KMS-11 (cell line): Measurements from ENCODE around the gene MTRR.
A peak's percentile ranks its signal among the peaks of the same experiment; 100 is the strongest.

ENCODE experiments used
- H2AFZ ChIP-seq: fragments of 200-600 bp; sonication (generic); 2 replicates; pipeline ENCODE4 v1.6.1; 2016; ENCODE audit warnings: antibody characterized with exemption, mixed run types, low read depth
- H3K27ac ChIP-seq: fragments of 200-600 bp; sonication (generic); 2 replicates; pipeline ENCODE4 v1.6.1; 2016; ENCODE audit warnings: mild to moderate bottlenecking, mixed run types
- H3K27me3 ChIP-seq: fragments of 200-600 bp; sonication (generic); 2 replicates; pipeline ENCODE4 v1.6.1; 2017; ENCODE audit warnings: mild to moderate bottlenecking, low read depth, mixed run types, moderate library complexity; ENCODE audit not compliant: insufficient read depth
- H3K36me3 ChIP-seq: fragments of 200-600 bp; sonication (generic); 2 replicates; pipeline ENCODE4 v1.6.1; 2017; ENCODE audit warnings: mild to moderate bottlenecking, mixed run types; ENCODE audit not compliant: insufficient read depth
- H3K4me1 ChIP-seq: fragments of 200-600 bp; sonication (generic); 2 replicates; pipeline ENCODE4 v1.6.1; 2016; ENCODE audit warnings: mild to moderate bottlenecking, low read depth, mixed run types; ENCODE audit not compliant: poor library complexity, severe bottlenecking
- H3K4me2 ChIP-seq: fragments of 200-600 bp; sonication (generic); 2 replicates; pipeline ENCODE4 v1.7.0; 2016; ENCODE audit warnings: mild to moderate bottlenecking, mixed run types
- H3K4me3 ChIP-seq: fragments of 200-600 bp; sonication (generic); IDR thresholded peaks from 2 replicates; pipeline ENCODE4 v1.6.1; 2017; ENCODE audit warnings: low read depth, low read length, mixed read lengths; ENCODE audit not compliant: insufficient read depth
- H3K79me2 ChIP-seq: fragments of 200-600 bp; sonication (generic); 2 replicates; pipeline ENCODE4 v1.6.1; 2016; ENCODE audit warnings: low read depth, mixed run types; ENCODE audit not compliant: insufficient read depth
- H3K9ac ChIP-seq: fragments of 200-600 bp; sonication (generic); 2 replicates; pipeline ENCODE4 v1.6.1; 2016; ENCODE audit warnings: mild to moderate bottlenecking, mixed run types
- H4K20me1 ChIP-seq: fragments of 200-600 bp; sonication (generic); 2 replicates; pipeline ENCODE4 v1.6.1; 2016; ENCODE audit warnings: mild to moderate bottlenecking, mixed run types; ENCODE audit not compliant: insufficient read depth
- CTCF ChIP-seq: fragments of 200-600 bp; sonication (generic); conservative IDR thresholded peaks from 2 replicates; pipeline ENCODE4 v1.6.1; 2017; ENCODE audit warnings: low read depth, mild to moderate bottlenecking, antibody characterized with exemption, low read length, moderate library complexity, mixed read lengths

MTRR gene

GRCh38 chr5:7917130-7918123 is 48.5 kb downstream of the MTRR start:
- H3K4me1 ChIP-seq: no peaks in the 10 kb centered on the region
- H3K27me3 ChIP-seq: no peaks in the 10 kb centered on the region
- H3K4me2 ChIP-seq: no peak overlapping the region
- no peaks in the 10 kb centered on the region for H3K79me2 ChIP-seq
- H3K9ac ChIP-seq: no peak overlapping the region
- no peaks in the 10 kb centered on the region for H4K20me1 ChIP-seq
- H2AFZ ChIP-seq: no peak overlapping the region
- TF ChIP-seq CTCF: no peak
- no peak overlapping the region for H3K4me3 ChIP-seq
- H3K36me3 ChIP-seq: no peaks in the 10 kb centered on the region
- no peak overlapping the region for H3K27ac ChIP-seq

- no peaks in the 10 kb centered on the region for H3K27me3 ChIP-seq
- H3K4me2 ChIP-seq: no peak overlapping the region
- H3K9ac ChIP-seq: no peak overlapping the region
- H3K36me3 ChIP-seq: no peaks in the 10 kb centered on the region
- no peaks in the 10 kb centered on the region for H3K4me1 ChIP-seq
- H2AFZ ChIP-seq: no peak overlapping the region
- H3K27ac ChIP-seq: no peak overlapping the region
- TF ChIP-seq CTCF: no peak
- no peak overlapping the region for H3K4me3 ChIP-seq
- no peaks in the 10 kb centered on the region for H3K79me2 ChIP-seq
- H4K20me1 ChIP-seq: no peaks in the 10 kb centered on the region
Observed at GRCh38 chr5:7925961-7926695, 57.2 kb downstream of the MTRR start.

- H3K9ac ChIP-seq: no peak overlapping the region
- no peak overlapping the region for H2AFZ ChIP-seq
- no peak for TF ChIP-seq CTCF
- H3K79me2 ChIP-seq: no peaks in the 10 kb centered on the region
- H4K20me1 ChIP-seq: no peaks in the 10 kb centered on the region
- H3K27ac ChIP-seq: no peak overlapping the region
- no peak overlapping the region for H3K4me2 ChIP-seq
- no peak overlapping the region for H3K4me3 ChIP-seq
- H3K4me1 ChIP-seq: no peaks in the 10 kb centered on the region
- H3K36me3 ChIP-seq: no peaks in the 10 kb centered on the region
- no peaks in the 10 kb centered on the region for H3K27me3 ChIP-seq
Observed at GRCh38 chr5:7926720-7927119, 57.8 kb downstream of the MTRR start.

- no peaks in the 10 kb centered on the region for H4K20me1 ChIP-seq
- no peak overlapping the region for H3K27ac ChIP-seq
- H3K9ac ChIP-seq: no peak overlapping the region
- peak overlapping the region; percentile 37; the same call in 1 of the 2 replicates for H2AFZ ChIP-seq
- no peak overlapping the region for H3K4me3 ChIP-seq
- peak; percentile 86 for TF ChIP-seq CTCF
- H3K4me2 ChIP-seq: no peak overlapping the region
- no peaks in the 10 kb centered on the region for H3K36me3 ChIP-seq
- H3K4me1 ChIP-seq: no peaks in the 10 kb centered on the region
- H3K27me3 ChIP-seq: no peaks in the 10 kb centered on the region
- no peaks in the 10 kb centered on the region for H3K79me2 ChIP-seq
Observed at GRCh38 chr5:7927466-7928375, 58.8 kb downstream of the MTRR start.
